NCI-H1048 (cell line): ENCODE measurements around the gene SKIDA1.

Source experiments
- DNase-seq: peaks from one replicate; lab custom pipeline; 2025; lab: John Stamatoyannopoulos, UW

Gene SKIDA1

DNA sequence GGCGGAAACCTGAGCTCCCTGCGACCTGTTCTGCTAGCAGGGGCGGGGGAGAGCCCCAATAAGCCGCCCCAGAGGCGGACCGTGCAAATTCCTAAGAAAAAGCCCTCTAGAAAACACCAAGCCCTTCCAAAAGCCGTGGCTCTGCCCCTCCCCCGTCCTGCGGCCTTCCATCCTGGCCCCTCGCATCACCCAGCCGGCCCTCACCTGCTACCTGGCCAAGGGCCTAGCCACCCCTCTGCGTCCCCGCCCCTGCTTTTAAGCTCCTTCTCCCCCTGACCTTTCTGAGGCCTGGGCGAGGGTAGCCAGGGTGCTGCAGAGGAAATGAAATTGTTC lies 24.9 kb downstream of the SKIDA1 start:
- DNase-seq: no peak

DNA sequence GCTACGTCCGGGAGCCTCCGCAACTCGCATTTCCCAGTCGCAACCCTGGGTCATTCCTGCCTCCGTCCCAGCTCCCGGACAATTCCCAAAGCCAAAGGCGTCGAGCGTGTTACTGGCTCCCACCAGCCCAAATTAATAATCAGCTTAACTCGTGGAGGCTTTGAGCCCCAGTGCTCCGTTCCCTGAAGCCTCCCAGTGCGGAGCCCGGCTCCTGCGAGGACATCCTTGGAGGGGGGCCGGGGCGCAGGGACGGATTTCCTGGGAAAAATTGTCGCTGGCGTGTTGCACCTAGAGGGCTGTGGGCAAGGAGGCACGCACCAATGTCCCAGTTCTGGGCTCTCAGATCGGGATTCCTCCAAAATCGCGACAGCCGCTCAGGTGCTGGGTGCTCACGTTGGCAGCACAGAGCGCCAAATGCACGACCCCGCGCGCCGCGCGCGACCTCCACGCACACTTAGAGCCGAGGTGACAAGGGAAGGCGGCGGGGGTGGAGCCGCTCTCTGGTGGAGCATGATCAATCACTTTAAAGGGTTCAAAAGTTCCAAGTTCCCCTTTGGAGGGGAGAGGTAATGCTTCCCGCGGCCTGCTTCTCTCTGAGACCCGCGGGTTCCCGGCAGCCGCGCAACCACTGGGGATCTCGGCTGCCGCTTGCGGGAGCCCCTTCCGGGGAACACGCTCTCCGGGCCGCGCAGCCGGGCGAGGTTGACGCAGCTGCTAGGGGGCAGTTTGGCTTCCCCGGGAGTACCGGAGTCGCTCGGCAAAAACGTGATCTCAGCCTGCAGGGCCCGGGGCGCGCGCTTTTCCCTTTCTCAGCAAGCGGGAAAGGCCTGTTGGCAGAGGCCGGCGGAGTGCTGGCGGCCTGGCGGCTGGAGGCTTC lies 25.5 kb downstream of the SKIDA1 start:
- DNase-seq: no peak

DNA sequence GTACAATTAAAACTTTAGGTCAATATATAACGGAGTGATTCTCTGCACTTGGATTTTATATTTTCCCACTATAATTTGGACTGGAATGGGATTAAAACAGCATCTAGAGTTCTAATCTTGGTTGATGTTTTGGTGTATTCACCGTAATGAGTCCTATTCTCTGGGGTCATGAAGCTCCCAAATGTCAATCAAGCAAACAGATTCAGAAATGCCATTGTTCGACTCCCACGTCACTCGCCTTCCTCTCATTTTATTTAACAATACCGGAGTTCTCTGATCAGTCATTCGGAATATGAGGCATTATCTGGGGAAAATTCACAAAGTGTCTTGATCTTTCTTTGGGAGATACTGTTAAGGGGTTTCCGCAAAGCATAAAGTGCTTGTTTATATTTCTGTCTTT lies 26.5 kb downstream of the SKIDA1 start:
- DNase-seq: no peak

GRCh38 chr10:21498377-21498776 lies 27.1 kb downstream of the SKIDA1 start:
- DNase-seq: no peak

- DNase-seq: peak; percentile 93
Observed at GRCh38 chr10:21497177-21497807, 28.2 kb downstream of the SKIDA1 start.

DNA sequence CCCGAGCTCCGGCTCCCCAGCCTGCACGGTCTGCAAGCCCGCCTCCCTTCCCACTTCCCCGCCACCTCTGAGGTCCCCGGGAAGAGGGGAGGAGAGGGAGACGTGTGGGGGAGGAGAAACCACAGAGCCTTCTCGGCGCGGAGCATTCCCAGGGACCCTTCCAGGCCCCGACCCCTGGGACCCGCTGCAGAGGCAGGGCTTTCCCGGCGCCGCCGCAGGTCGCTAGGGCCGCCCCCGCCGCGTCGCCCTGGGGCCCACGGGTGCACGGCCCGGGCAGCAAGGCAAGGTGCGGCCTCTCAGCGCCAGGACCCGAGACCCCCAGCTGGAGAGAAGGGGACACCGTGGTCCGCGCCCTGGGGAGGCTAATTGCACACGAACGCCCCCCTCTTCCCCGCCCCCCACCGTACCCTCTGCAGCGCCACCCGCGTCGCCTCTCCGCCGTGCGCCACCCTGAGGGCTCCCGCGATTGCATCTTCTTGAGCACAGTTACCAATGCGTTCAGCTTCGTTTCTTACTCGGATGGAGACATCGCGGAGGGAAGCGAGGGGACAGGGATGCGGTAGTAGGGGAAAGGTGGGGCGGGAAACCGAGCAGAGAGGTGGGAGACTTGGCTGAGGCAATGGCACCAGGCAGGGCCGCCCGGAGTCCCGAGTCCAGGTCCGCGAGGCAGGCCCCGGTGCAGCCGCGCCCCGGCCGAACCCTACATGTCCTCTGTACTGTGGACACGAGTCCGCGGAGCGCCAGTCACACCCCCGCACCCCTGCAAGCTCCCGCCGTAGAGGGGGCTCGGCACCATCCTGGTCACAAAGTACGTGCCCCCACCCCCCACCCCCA lies 28.9 kb downstream of the SKIDA1 start:
- no peak for DNase-seq

- DNase-seq: peak; percentile 45
Observed at GRCh38 chr10:21495752-21496342, 29.6 kb downstream of the SKIDA1 start.

DNA sequence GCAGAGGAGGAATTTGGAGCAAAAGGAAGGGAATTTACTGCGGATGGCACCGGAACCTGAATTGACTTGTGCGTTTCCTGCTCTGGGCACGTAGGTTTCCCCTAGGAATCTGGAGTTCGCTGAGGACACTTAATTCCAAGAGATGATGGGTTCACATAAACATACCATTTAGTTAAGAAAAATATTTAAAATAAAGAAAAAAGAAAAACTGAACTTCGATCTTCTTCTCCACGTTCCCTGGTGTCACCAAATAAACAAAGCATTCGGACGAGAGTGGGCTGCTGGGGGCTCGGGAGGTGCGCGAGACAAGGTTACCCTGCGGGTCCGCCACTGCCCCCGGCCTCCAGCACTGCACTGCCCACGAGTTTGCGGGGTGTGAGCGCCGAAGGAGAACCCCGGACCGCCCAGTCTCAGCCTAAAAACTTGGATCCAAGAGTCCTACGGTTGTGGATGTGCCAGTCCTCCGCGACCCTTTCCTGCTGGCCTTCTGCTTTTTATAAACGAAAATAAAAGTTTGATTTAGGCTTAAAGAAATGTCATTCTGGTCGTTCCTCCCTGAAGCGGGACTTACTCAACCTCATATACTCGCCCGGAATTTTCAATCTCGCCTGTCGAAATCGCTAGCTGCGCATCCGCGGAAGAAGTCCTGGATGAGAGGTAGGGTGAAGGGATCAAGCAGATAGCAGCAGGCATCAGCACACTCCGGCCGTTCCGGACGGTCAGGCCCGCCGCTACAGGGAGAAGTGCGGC lies 30.3 kb downstream of the SKIDA1 start:
- DNase-seq: no peak

DNA sequence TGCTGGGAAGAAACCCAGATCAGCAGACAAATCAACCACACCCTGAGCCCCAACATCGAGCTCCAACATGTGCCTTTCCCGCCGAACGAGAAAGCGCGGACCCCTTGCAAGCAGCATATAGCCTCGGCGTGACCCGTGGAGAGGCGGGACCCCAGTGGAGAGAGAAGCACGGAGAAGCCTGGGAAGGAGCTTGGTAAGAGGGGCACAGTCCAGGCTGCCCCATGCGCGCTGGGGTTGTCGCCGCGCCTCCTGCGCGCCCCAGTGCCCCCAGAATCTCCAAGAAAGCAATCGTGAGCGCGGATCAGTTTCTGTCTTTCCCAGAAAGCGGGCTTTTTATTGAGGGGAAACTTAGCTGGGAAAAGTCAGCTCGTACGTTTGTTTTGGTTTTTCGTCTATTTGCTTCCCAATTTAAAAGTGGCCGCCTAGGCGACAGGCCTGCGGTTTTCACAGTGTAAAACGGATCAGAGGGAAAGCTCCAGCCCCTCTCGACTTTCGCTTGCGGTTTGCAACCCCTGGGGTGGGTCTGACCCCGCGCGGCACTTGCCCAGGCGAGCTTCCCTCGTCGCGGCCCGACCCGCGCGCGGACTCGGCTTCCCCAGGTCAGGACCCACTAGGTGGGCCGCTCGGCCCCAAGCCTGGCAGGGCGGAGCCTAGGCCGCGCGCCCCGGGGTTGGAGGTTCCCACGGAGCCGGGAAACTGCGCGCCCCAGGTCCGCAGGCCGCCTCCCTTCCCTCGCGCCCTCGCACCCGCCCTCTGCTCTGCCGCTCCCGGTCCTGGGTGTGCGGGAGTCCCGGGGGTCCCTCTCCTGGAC lies 31.1 kb downstream of the SKIDA1 start:
- DNase-seq: no peak

DNA sequence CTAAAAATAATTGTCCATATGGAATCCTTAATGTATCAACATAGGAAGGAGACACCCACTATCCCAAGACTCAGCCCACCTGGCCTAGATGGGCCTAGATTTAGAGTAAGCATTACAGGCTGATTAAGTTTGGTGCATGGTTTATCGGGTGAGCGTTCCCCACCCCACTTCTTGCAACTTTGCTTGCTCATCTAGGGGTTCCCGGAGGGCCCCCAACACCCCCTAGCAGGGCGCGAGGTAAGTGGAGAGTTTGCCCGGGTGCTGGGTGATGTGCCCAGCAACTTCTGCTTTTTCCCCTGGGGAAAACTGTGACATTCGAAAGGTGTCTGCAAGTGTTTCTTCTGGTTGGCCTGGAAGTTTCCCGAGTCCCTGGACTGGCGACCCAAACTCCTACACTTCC lies 31.7 kb downstream of the SKIDA1 start:
- no peak for DNase-seq

DNA sequence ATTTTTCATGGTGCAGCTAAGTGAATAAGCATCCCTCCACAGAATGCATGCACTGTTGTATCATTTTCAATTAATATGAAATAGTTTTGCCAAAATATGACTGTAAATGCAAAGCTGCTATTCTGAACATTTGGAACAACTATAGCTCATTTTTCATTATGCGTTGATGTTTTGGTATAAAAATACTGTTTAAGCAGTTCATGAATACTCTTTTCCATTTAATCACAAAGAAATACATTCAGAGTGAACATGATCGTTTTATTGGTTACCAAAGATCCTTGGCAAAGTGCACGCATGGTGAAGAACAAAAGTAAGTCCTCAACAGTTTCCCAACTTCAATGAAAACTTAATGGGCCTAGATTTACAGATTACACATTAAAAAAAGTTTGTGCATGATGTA lies 33.1 kb downstream of the SKIDA1 start:
- no peak for DNase-seq

DNA sequence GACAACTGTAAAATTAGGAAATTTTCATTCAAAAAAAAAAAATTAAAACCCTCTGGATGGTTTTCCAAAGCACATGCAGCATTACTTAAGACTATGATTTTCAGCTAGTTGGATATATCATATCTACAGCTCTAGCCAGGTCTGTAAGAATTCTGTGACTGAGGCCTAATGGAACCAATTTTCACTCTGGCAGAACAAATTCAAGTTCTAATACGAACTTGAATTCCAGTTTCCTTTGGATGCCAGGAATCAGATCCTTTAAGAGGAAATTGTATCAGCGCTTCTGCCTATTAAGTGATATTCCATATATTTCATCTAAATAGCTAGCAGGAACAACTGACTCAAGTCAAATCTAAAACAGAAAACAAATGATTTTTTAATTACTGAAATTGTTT lies 34.8 kb downstream of the SKIDA1 start:
- DNase-seq: no peak

- no peak for DNase-seq
Observed at GRCh38 chr10:21490028-21490710, 35.3 kb downstream of the SKIDA1 start.

DNA sequence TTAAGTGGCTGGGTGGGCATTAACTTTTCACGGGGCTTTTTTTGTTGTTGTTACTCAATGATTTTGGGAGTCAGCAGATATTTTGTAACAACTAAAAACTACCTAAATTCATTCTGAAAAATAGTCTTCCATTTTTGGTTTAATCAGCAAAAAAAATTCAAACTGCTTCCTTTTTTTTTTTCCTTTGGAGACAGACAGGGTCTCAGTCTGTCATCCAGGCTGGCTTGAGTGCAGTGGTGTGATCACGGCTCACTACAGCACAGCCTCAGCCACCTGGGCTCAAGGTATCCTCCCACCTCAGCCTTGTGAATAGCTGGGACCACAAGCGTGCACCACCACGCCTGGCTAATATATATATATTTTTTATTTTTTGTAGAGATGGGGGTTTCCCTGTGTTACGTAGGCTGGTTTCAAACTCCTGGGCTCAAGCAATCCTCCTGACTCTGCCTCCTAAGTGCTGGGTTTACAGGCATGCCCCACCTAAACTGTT lies 36.5 kb downstream of the SKIDA1 start:
- DNase-seq: no peak

DNA sequence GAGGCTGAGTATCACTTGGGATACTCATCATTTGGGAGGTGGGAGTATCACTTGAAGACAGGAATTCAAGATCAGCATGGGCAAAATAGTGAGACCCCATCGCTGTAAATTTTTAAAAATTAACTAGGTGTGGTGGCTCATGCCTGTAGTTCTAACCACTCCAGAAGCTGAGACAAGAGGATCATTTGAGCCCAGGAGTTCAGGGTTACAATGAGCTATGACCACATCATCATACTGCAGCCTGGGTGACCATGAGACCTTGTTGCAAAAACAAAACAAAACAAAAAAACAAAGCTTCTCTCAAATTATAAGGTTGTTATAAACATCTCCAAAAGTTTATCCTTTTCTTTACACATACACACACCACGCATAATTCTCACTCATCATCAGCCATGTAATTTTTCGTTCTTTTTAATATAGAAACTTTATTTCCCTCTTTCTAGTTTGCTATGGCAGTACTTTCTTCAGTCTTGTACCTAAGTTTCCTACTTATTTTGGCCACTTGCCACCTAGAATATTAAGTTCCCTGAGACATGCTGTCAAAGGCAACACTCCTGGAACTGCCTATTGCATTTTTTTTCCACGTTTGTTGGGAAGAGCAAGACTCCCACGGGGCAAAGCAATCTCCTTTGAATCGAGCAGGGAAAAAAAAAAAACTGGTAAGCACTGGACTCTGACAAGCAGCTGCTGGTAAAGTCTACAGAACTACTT lies 37.1 kb downstream of the SKIDA1 start:
- no peak for DNase-seq

DNA sequence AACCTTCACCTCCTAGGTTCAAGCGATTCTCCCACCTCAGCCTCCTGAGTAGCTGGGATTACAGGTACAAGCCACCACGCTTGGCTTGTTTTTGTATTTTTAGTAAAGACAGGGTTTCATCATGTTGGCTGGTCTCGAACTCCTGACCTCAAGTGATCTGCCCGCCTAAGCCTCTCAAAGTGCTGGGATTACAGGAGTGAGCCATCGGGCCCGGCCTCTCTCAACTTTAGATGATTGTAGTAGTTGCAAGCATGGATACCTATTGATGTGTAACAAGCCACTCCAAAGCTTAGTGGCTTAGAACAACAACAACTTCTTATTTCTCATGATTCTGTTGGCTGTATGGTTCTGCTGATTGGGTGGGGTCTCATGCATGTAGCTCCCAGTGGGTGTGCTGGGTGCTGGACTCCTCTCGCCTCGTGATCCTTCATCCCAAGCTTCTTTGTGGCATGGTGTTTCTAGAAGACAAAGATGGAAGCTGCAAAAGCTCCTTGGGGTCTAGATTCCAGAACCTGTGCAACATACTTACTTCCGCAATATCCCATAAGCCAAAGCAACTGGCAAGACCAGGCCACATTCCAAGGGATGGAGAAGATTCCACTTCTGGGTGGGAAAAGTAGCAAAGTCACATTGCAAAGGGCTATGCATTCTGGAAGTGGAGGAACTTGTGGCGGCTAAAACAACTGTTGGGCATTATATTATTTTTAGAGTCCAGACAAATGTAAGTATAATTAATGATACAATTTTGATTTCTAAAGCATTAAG lies 37.9 kb downstream of the SKIDA1 start:
- no peak for DNase-seq

DNA sequence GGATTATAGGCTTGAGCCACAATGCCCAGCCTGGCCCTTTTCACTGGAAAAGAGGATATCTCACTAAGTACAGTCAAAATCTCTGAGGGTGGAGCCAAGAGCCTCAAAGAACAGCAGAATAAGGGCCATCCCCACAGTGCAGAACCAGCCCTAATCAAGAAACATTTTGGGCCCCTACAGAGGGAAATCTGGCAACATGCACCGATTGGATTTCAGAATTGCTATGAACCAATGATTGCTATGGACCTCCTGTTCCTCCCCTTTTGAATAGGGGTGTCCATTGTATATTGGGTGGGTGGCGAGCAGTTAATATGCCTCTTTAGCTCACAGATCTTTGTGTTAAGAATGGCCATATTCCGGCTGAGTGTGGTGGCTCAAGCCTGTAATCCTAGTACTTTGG lies 42.7 kb downstream of the SKIDA1 start:
- no peak for DNase-seq

- DNase-seq: no peak
Observed at GRCh38 chr10:21481407-21481806, 44.1 kb downstream of the SKIDA1 start.
